ENCODE measurements around the gene SLC18B1. TPM values are rescaled to one million over a fixed set of nuclear protein-coding genes. Genes with fewer than 3 reads are reported as not detected.

SLC18B1 gene
- total RNA-seq, 3 donors from 2014 or later = 11.0 to 15.4 (median 11.9) TPM

- H3K4me1 ChIP-seq (ENCODE audit: low read depth) = no peaks in the 10 kb centered on the region
- DNase-seq (no peak), ATAC-seq (peak; percentile 38)
- no peak overlapping the region for H3K4me3 ChIP-seq
- no peaks in the 10 kb centered on the region for H3K36me3 ChIP-seq (ENCODE audit: low read depth)
- no peaks in the 10 kb centered on the region for H3K9me3 ChIP-seq
- no peak for TF ChIP-seq CTCF (IDR thresholded peaks at IDR 0.05)
- intact Hi-C loops (cut with DNase I, micrococcal nuclease) = no loop called here
Measured at GRCh38 chr6:132750455-132751248, 47.8 kb downstream of the SLC18B1 start.

- no peaks in the 10 kb centered on the region for H3K36me3 ChIP-seq (ENCODE audit: low read depth)
- no peak for TF ChIP-seq CTCF (IDR thresholded peaks at IDR 0.05)
- intact Hi-C loops (cut with DNase I, micrococcal nuclease) = no loop called here
- no peaks in the 10 kb centered on the region for H3K4me1 ChIP-seq (ENCODE audit: low read depth)
- H3K4me3 ChIP-seq = no peak overlapping the region
- ATAC-seq (peak; percentile 27), DNase-seq (no peak)
- no peaks in the 10 kb centered on the region for H3K9me3 ChIP-seq
Measured at GRCh38 chr6:132749111-132749510, 49.3 kb downstream of the SLC18B1 start.

GRCh38 chr6:132748446-132748845 lies 50.0 kb downstream of the SLC18B1 start:
- no peaks in the 10 kb centered on the region for H3K9me3 ChIP-seq
- no peaks in the 10 kb centered on the region for H3K4me1 ChIP-seq (ENCODE audit: low read depth)
- DNase-seq (no peak), ATAC-seq (no peak)
- intact Hi-C loops (cut with DNase I, micrococcal nuclease) = no loop called here
- no peaks in the 10 kb centered on the region for H3K36me3 ChIP-seq (ENCODE audit: low read depth)
- no peak overlapping the region for H3K4me3 ChIP-seq
- no peak for TF ChIP-seq CTCF (IDR thresholded peaks at IDR 0.05)

- ATAC-seq (no peak), DNase-seq (no peak)
- H3K4me1 ChIP-seq (ENCODE audit: low read depth) = no peaks in the 10 kb centered on the region
- no peak for TF ChIP-seq CTCF (IDR thresholded peaks at IDR 0.05)
- no peak overlapping the region for H3K4me3 ChIP-seq
- no peaks in the 10 kb centered on the region for H3K36me3 ChIP-seq (ENCODE audit: low read depth)
- no peaks in the 10 kb centered on the region for H3K9me3 ChIP-seq
- intact Hi-C loops (cut with DNase I, micrococcal nuclease) = no loop called here
Measured at GRCh38 chr6:132746048-132746447, 52.4 kb downstream of the SLC18B1 start.

GRCh38 chr6:132742495-132742894 lies 55.9 kb downstream of the SLC18B1 start:
- ATAC-seq (no peak), DNase-seq (no peak)
- intact Hi-C loops (cut with DNase I, micrococcal nuclease) = no loop called here
- no peaks in the 10 kb centered on the region for H3K9me3 ChIP-seq
- TF ChIP-seq CTCF (IDR thresholded peaks at IDR 0.05) = no peak
- no peak overlapping the region for H3K4me3 ChIP-seq
- H3K36me3 ChIP-seq (ENCODE audit: low read depth) = no peaks in the 10 kb centered on the region
- no peaks in the 10 kb centered on the region for H3K4me1 ChIP-seq (ENCODE audit: low read depth)
